Transverse colon (tissue), 4 donors: ENCODE results near the gene IFT122. TPM values are rescaled to one million over a fixed set of nuclear protein-coding genes. Genes with fewer than 3 reads are reported as not detected.

Source experiments
- DNase-seq: peaks from one replicate; pipeline ENCODE4 v3.0.0-alpha.2; 2019
- H3K27ac ChIP-seq, 4 donors: fragments of 200-600 bp; sonication (generic); 2 replicates each; pipeline ENCODE4 v1.5.1; 2016 to 2018; ENCODE audit warnings: inconsistent platforms in 4 of 4
- H3K27me3 ChIP-seq: fragments of 200-600 bp; sonication (generic); 2 replicates; pipeline ENCODE4 v1.5.1; 2017; ENCODE audit warnings: inconsistent platforms
- H3K36me3 ChIP-seq, 4 donors: fragments of 200-600 bp; sonication (generic); 2 replicates each; pipeline ENCODE4 v1.5.1; 2017 to 2019; ENCODE audit warnings: inconsistent platforms in 4 of 4
- H3K4me1 ChIP-seq, 4 donors: fragments of 200-600 bp; sonication (generic); 2 replicates each; pipeline ENCODE4 v1.5.1; 2017 to 2020; ENCODE audit warnings: inconsistent platforms in 4 of 4
- H3K4me3 ChIP-seq, 4 donors: fragments of 200-600 bp; sonication (generic); 1 replicate in 1 of 4; 2 replicates in 3 of 4; pipeline versions ENCODE4 v1.5.1 to v1.6.1; 2017 to 2019; ENCODE audit warnings: inconsistent platforms in 4 of 4
- H3K9me3 ChIP-seq, 2 donors: fragments of 200-600 bp; sonication (generic); 2 replicates each; pipeline ENCODE4 v1.5.1; 2017 to 2019; ENCODE audit warnings: inconsistent platforms in 2 of 2
- CTCF ChIP-seq, 5 experiments: fragments of 200-600 bp in 3 of 5; fragments of 450-650 bp in 2 of 5; sonication (generic) in 3 of 5; IDR thresholded peaks; 1 replicate in 2 of 5; 2 replicates in 3 of 5; pipeline ENCODE4 v1.5.1; 2016 to 2017; ENCODE audit warnings: antibody characterized with exemption in 5 of 5, inconsistent platforms in 3 of 5, mild to moderate bottlenecking in 2 of 5, moderate library complexity in 1 of 5
- EP300 ChIP-seq: sonication (generic); formaldehyde crosslinking; IDR thresholded peaks from one replicate; pipeline ENCODE4 v1.6.1; 2017; ENCODE audit warnings: antibody characterized with exemption, low read depth
- POLR2A ChIP-seq: fragments of 450-650 bp; IDR thresholded peaks from one replicate; pipeline ENCODE4 v1.6.1; 2016; ENCODE audit warnings: antibody characterized with exemption, mild to moderate bottlenecking, moderate library complexity
- POLR2AphosphoS5 ChIP-seq, 3 donors: sonication (generic); formaldehyde crosslinking; IDR thresholded peaks; one replicate each; pipeline ENCODE4 v1.6.1; 2016; ENCODE audit warnings: antibody characterized with exemption in 3 of 3
- WGBS, 2 donors: methylation state at CpG; one replicate each; pipeline ENCODE4 v1.1.5; 2018; ENCODE audit warnings: low coverage in 1 of 2; 5-methylcytosine and 5-hydroxymethylcytosine counted together
- in situ Hi-C, 4 donors: fragments of 200-750 bp; cut with MboI; loops; one replicate each; pipeline versions ENCODE4 v1.15.0 to v1.15.1; 2017; ENCODE audit warnings: low sequenced_read_pairs in 3 of 4, low pct_ligation_motif_present in 1 of 4, low pct_unique_long_range_greater_than_20kb in 1 of 4
- intact Hi-C: fragments of 100-400 bp; cut with DNase I; formaldehyde crosslinking; loops from one replicate; pipeline ENCODE4 v1.15.1; 2023; ENCODE audit warnings: low total_unique reads
- total RNA-seq, 4 donors: library from RNA; depleted of rRNA; stranded (reverse); fragments of >200 nt; gene quantifications; one replicate each; pipeline ENCODE4 v1.1.0, GENCODE V29; 2016

Gene IFT122
- total RNA-seq, 4 donors from 2014 or later: 15.0 to 77.6 (median 16.7) TPM

- no peaks in the 10 kb centered on the region for H3K36me3 ChIP-seq
- in situ Hi-C loops: no loop called here
- H3K4me3 ChIP-seq: no peak overlapping the region
- intact Hi-C loops: no loop called here
- TF ChIP-seq POLR2AphosphoS5 (IDR thresholded peaks at IDR 0.05) (no peak), POLR2A (no peak), EP300 (no peak), CTCF (IDR thresholded peaks at IDR 0.05) (no peak)
- 72 to 90% methylated on average over 3 to 8 of the region's 8 CpGs for WGBS, 2 donors
- H3K27me3 ChIP-seq: no peaks in the 10 kb centered on the region
- H3K9me3 ChIP-seq: no peaks in the 10 kb centered on the region
- no peak overlapping the region for H3K27ac ChIP-seq
- no peaks in the 10 kb centered on the region for H3K4me1 ChIP-seq
- DNase-seq: no peak
Measured at GRCh38 chr3:129525341-129525968, 85.4 kb downstream of the IFT122 start.

GRCh38 chr3:129526121-129526900 lies 86.3 kb downstream of the IFT122 start:
- no peak for TF ChIP-seq EP300
- TF ChIP-seq POLR2A: no peak
- no peak for TF ChIP-seq CTCF (IDR thresholded peaks at IDR 0.05)
- no peak for TF ChIP-seq POLR2AphosphoS5 (IDR thresholded peaks at IDR 0.05)
- WGBS, 2 donors: 76 to 82% methylated on average over 2 to 12 of the region's 12 CpGs
- Histone ChIP-seq H3K27ac (no peak overlapping the region), H3K36me3 (no peaks in the 10 kb centered on the region), H3K27me3 (no peaks in the 10 kb centered on the region), H3K4me3 (no peak overlapping the region), H3K4me1 (no peaks in the 10 kb centered on the region), H3K9me3 (no peaks in the 10 kb centered on the region)
- intact Hi-C loops (no loop called here), in situ Hi-C loops (no loop called here)
- DNase-seq: no peak

GRCh38 chr3:129527262-129527661 lies 87.2 kb downstream of the IFT122 start:
- no peak overlapping the region for H3K27ac ChIP-seq
- no peaks in the 10 kb centered on the region for H3K27me3 ChIP-seq
- no peaks in the 10 kb centered on the region for H3K4me1 ChIP-seq
- TF ChIP-seq EP300 (no peak), CTCF (IDR thresholded peaks at IDR 0.05) (no peak), POLR2AphosphoS5 (IDR thresholded peaks at IDR 0.05) (no peak), POLR2A (no peak)
- no peak overlapping the region for H3K4me3 ChIP-seq
- H3K36me3 ChIP-seq: no peaks in the 10 kb centered on the region
- no peak for DNase-seq
- H3K9me3 ChIP-seq: no peaks in the 10 kb centered on the region
- in situ Hi-C loops: no loop called here
- WGBS, 2 donors: 90 to 95% methylated on average over 4 to 11 of the region's 11 CpGs
- intact Hi-C loops: no loop called here

GRCh38 chr3:129528589-129529100 lies 88.6 kb downstream of the IFT122 start, which contains the start of gene RHO:
Gene RHO (plus strand): TSS chr3:129528639. CDS start chr3:129528734, 95 bp downstream.
- Histone ChIP-seq H3K4me3 (no peak within 1 kb of the TSS), H3K36me3 (no peaks in the 10 kb centered on the region), H3K9me3 (no peaks in the 10 kb centered on the region), H3K4me1 (no peaks in the 10 kb centered on the region), H3K27me3 (no peaks in the 10 kb centered on the region), H3K27ac (no peak within 1 kb of the TSS)
- no peak for TF ChIP-seq CTCF (IDR thresholded peaks at IDR 0.05)
- TF ChIP-seq EP300: no peak
- no peak for TF ChIP-seq POLR2A
- no peak for TF ChIP-seq POLR2AphosphoS5 (IDR thresholded peaks at IDR 0.05)
- 93% methylated on average over 18 of the region's 18 CpGs; no CpG with 5 or more reads in 1 of the 2 donors for WGBS, 2 donors
- intact Hi-C loops (no loop called here), in situ Hi-C loops (no loop called here)
- no peak for DNase-seq
